Activated CD4-positive, alpha-beta T cell treated with anti-CD3 and anti-CD28 coated beads for 36 hours (primary cell): Measurements from ENCODE around the gene LRIT1. TPM values are rescaled to one million over a fixed set of nuclear protein-coding genes. Genes with fewer than 3 reads are reported as not detected.
A peak's percentile ranks its signal among the peaks of the same experiment; 100 is the strongest.
"Not testable (repeated sequence)": the region's sequence is repeated elsewhere in the genome, so short reads cannot be mapped to it uniquely, and the experiment has no call there.

Experiments used
- ATAC-seq: fragments of 200-7000 bp; cut with Tn5 transposase; one replicate; pipeline ENCODE4 v1.10.0; 2021; ENCODE audit warnings: mild to moderate bottlenecking, moderate library complexity
- CTCF ChIA-PET: fragments of 350-600 bp; sonication (Branson Sonifier 250); formaldehyde crosslinking; loops from one replicate; lab custom pipeline; 2021; ENCODE audit warnings: antibody characterized with exemption; lab: Charles Lee
- POLR2A ChIA-PET: fragments of 350-600 bp; sonication (Branson Sonifier 250); formaldehyde crosslinking; loops from one replicate; lab custom pipeline; 2021; ENCODE audit warnings: antibody characterized with exemption, inconsistent platforms; lab: Charles Lee
- DNase-seq: peaks from one replicate; pipeline ENCODE4 v3.0.0-alpha.2; 2020
- H3K27ac Mint-ChIP-seq: one replicate; pipeline ENCODE4 v1.8.0; 2021; ENCODE audit warnings: mixed read lengths
- H3K27me3 Mint-ChIP-seq: one replicate; pipeline ENCODE4 v1.8.0; 2021; ENCODE audit warnings: mixed read lengths
- H3K36me3 Mint-ChIP-seq: one replicate; pipeline ENCODE4 v1.8.0; 2021; ENCODE audit warnings: low read depth, mixed read lengths
- H3K4me1 Mint-ChIP-seq: one replicate; pipeline ENCODE4 v1.8.0; 2021; ENCODE audit warnings: mixed read lengths
- H3K4me3 Mint-ChIP-seq: one replicate; pipeline ENCODE4 v1.8.0; 2021; ENCODE audit warnings: mild to moderate bottlenecking, moderate library complexity, mixed read lengths
- H3K9me3 Mint-ChIP-seq: one replicate; pipeline ENCODE4 v1.8.0; 2021; ENCODE audit warnings: low read depth, mixed read lengths
- intact Hi-C, 2 experiments: fragments of 100-400 bp; cut with DNase I in 1 of 2; cut with micrococcal nuclease in 1 of 2; formaldehyde crosslinking; loops; one replicate each; pipeline versions ENCODE4 v1.14.2 to v1.15.1; 2022 to 2024; cut with DNase I, micrococcal nuclease
- total RNA-seq, 2 experiments: library from RNA; stranded (reverse); gene quantifications; one replicate each; pipeline ENCODE4 v1.2.3, GENCODE V29; 2021

The LRIT1 gene, protein sequence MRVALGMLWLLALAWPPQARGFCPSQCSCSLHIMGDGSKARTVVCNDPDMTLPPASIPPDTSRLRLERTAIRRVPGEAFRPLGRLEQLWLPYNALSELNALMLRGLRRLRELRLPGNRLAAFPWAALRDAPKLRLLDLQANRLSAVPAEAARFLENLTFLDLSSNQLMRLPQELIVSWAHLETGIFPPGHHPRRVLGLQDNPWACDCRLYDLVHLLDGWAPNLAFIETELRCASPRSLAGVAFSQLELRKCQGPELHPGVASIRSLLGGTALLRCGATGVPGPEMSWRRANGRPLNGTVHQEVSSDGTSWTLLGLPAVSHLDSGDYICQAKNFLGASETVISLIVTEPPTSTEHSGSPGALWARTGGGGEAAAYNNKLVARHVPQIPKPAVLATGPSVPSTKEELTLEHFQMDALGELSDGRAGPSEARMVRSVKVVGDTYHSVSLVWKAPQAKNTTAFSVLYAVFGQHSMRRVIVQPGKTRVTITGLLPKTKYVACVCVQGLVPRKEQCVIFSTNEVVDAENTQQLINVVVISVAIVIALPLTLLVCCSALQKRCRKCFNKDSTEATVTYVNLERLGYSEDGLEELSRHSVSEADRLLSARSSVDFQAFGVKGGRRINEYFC
- not detected for total RNA-seq

DNA sequence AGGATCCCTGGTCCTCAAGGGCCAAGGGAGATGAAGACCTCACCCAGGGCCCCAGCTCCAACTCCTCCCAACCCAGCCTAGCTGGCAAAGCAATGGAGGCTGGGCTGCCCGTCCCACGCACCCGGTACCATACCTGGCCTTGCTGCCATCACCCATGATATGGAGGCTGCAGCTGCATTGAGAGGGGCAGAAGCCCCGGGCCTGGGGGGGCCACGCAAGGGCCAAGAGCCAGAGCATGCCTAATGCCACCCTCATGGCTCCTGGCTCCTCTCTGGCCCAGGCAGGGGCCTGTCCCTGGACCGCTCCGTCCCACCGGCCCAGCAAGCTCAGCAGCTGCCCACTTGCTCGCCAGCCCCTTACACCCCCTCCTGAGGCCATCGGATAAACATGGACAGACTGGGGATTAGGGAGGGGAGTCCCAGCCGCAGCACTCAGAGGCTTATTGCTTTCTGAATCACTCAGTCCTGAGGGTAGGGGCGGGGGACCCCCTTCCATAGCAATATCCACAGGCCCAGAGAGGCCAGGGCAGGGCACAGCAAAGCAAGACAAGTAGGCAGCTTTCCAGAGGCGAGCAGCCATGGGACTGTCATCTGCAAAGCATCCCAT is at the start of gene LRIT1:
Gene LRIT1 (minus strand): TSS at position 362 of the 606 bp plus-strand sequence. CDS start 107 bp downstream, at position 255.
- Mint-ChIP-seq H3K36me3 (no peaks in the 10 kb centered on the region), H3K27me3 (peaks cover 4% of the 10 kb centered on the region), H3K4me1 (no peaks in the 10 kb centered on the region), H3K4me3 (no peak within 1 kb of the TSS), H3K9me3 (no peaks in the 10 kb centered on the region), H3K27ac (no peak within 1 kb of the TSS)
- DNase-seq (no peak), ATAC-seq (no peak)
- intact Hi-C loops, result no loop called here
- ChIA-PET CTCF (interaction anchor here (1.0 to 1.5 kb wide), 2 partner anchors 26 to 189 kb away, joined by 3 read pairs; no protein-coding TSS in a partner anchor), POLR2A (no interaction called here)

DNA sequence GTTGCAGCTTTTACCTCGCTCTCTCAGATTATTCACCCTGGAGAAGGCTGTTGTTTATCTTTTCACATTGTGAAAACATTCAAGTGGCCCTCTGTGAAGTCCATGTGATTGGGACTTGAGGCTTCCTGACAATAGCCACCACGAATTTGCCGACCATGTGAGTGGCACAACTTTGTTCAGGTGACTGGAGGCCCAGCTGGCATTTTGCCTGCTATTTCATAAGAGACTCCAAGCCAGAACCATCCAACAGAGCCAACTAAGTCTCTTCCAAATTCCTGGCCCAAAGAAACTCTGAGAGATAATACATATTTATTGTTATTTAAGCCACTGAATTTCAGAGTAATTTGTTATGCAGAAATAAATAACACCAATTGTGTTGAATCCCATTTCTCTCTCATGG is 48.9 kb upstream of the LRIT1 start:
- no peaks in the 10 kb centered on the region for H3K9me3 Mint-ChIP-seq
- peaks cover 21% of the 10 kb centered on the region for H3K4me1 Mint-ChIP-seq
- DNase-seq (no peak), ATAC-seq (no peak)
- no peak overlapping the region for H3K27ac Mint-ChIP-seq
- H3K27me3 Mint-ChIP-seq, result peaks cover 7% of the 10 kb centered on the region
- no peak overlapping the region for H3K4me3 Mint-ChIP-seq
- CTCF ChIA-PET, result interaction anchor here (1.4 to 1.8 kb wide), 2 partner anchors 14 to 15 kb away, joined by 4 to 5 read pairs; no protein-coding TSS in a partner anchor
- no peaks in the 10 kb centered on the region for H3K36me3 Mint-ChIP-seq
- intact Hi-C loops, result no loop called here
- POLR2A ChIA-PET, result no interaction called here

DNA sequence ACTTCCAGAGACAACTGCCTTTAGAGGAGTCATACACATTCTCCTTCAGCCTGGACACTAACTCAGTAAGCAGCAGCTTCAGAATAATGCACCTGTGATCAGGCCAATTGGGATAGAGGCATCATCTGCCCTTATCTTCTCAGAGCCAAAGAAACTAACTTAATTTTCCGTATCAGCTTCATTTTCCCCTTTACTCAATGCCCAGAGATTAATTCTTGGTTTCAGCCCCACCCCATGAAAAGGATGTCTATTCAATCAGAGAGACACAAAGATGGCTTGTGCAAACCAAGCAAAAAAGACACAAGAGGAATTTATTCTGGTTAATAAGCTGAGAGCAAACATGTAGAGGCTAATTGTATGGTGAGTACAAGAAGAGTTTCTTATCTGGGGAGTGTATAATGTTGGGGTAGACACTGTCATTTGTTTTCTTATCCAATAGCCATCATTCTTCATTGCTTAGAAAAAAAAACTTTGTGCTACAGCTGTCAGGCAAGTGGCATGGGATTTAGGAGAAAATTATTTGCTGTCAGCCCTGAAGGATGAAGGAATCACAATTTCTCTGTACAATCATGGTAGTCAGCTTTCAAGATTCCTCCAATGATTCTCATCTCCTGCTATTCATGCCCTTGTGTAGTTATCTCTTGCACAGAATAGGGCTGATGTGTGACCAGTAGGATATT is 48.3 kb upstream of the LRIT1 start:
- Mint-ChIP-seq H3K9me3 (no peaks in the 10 kb centered on the region), H3K27me3 (peaks cover 7% of the 10 kb centered on the region), H3K27ac (no peak overlapping the region), H3K36me3 (no peaks in the 10 kb centered on the region), H3K4me3 (no peak overlapping the region), H3K4me1 (peaks cover 15% of the 10 kb centered on the region)
- ChIA-PET POLR2A (no interaction called here), CTCF (interaction anchor here (1.0 to 1.9 kb wide), 5 partner anchors 14 to 61 kb away, joined by 3 to 9 read pairs (median 4); no protein-coding TSS in a partner anchor)
- DNase-seq, result no peak
- intact Hi-C loops, result no loop called here
- ATAC-seq, result no peak

DNA sequence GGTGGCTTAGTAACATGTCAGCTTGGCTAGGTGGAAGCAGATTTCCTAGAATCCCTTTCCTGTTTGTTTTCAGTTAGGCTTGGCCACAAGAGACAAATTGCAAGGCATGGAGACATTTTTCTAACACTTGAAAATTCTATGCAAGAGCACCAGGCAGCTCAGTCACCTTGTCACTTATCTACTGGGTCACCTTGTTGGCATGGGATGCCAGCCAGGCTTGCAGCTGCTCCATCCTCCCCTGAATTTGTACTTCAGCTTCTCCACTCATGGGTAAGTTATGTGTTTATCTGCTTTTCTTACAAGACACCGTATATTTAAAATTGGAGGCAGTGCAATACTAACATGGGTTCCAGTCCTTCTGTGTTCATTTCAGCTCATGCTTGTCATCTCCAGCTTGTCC is 46.8 kb upstream of the LRIT1 start:
- ChIA-PET CTCF (interaction anchor here (0.7 to 1.9 kb wide), 2 partner anchors 9 to 20 kb away, joined by 3 to 9 read pairs; no protein-coding TSS in a partner anchor), POLR2A (no interaction called here)
- H3K4me3 Mint-ChIP-seq, result no peak overlapping the region
- intact Hi-C loops, result no loop called here
- no peak for DNase-seq
- H3K36me3 Mint-ChIP-seq, result no peaks in the 10 kb centered on the region
- H3K4me1 Mint-ChIP-seq, result peaks cover under 1% of the 10 kb centered on the region
- no peaks in the 10 kb centered on the region for H3K9me3 Mint-ChIP-seq
- ATAC-seq, result no peak
- peaks cover 7% of the 10 kb centered on the region for H3K27me3 Mint-ChIP-seq
- no peak overlapping the region for H3K27ac Mint-ChIP-seq

DNA sequence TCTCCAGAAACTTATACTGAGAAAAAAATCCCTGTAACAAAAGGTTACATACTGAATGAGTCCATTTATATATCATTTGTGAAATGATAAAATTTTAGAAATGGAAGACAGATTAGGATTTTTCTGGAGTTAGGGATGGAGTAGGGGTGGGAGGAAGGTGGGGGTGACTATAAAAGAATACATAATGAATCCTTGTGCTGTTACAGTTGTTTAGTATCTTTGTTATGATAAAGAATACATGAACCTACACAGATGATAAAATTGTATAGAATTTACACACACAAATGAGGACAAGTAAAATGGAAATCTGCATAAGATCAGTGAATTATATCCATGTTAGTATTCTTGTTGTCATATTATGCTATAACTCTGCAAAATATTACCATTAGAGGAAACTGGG is 45.3 kb upstream of the LRIT1 start:
- no peaks in the 10 kb centered on the region for H3K4me1 Mint-ChIP-seq
- DNase-seq (no peak), ATAC-seq (no peak)
- POLR2A ChIA-PET, result no interaction called here
- H3K27me3 Mint-ChIP-seq, result peaks cover 7% of the 10 kb centered on the region
- no peaks in the 10 kb centered on the region for H3K36me3 Mint-ChIP-seq
- no peaks in the 10 kb centered on the region for H3K9me3 Mint-ChIP-seq
- no peak overlapping the region for H3K27ac Mint-ChIP-seq
- H3K4me3 Mint-ChIP-seq, result no peak overlapping the region
- CTCF ChIA-PET, result interaction anchor here (1.3 kb wide), 1 partner anchor 79 kb away, joined by 4 read pairs; no protein-coding TSS in a partner anchor
- intact Hi-C loops, result no loop called here

DNA sequence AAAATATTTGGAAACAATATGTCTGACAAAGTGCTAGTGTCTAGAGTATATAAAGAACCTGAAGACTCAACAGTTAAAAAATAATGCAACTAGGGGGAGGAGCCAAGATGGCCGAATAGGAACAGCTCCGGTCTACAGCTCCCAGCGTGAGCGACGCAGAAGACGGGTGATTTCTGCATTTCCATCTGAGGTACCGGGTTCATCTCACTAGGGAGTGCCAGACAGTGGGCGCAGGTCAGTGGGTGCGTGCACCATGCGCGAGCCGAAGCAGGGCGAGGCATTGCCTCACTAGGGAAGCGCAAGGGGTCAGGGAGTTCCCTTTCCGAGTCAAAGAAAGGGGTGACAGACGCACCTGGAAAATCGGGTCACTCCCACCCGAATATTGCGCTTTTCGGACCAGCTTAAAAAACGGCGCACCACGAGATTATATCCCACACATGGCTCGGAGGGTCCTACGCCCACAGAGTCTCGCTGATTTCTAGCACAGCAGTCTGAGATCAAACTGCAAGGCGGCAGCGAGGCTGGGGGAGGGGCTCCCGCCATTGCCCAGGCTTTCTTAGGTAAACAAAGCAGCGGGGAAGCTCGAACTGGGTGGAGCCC is 38.6 kb upstream of the LRIT1 start:
- H3K4me1 Mint-ChIP-seq, H3K27ac Mint-ChIP-seq, H3K4me3 Mint-ChIP-seq, DNase-seq, intact Hi-C loops, H3K36me3 Mint-ChIP-seq, ATAC-seq, POLR2A ChIA-PET, H3K9me3 Mint-ChIP-seq: not testable (repeated sequence)
- CTCF ChIA-PET, result interaction anchor here (1.1 to 1.2 kb wide), 2 partner anchors 15 to 91 kb away, joined by 3 read pairs; no protein-coding TSS in a partner anchor
- peaks cover 15% of the 10 kb centered on the region for H3K27me3 Mint-ChIP-seq

DNA sequence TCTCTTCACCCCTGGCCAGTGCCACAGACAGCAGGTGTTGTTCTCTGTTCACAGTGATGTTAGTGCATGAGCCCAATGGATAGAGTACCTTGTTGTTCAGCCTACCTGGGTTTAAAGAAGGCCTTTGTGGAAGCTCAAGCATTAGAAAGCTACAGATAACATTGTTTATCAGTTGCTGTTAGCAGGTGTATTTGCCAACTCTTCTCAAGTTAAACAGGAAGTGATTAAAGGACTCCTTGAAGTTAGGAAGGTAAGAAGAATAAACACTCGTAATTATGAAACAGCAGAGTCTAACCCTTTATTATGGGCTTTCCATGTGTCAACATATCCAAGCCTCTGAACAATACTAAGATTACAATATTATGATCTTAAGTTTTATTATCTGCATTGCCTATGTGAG is 29.4 kb upstream of the LRIT1 start:
- intact Hi-C loops, result no loop called here
- ATAC-seq, result no peak
- Mint-ChIP-seq H3K27ac (peak overlapping the region; percentile 11), H3K9me3 (no peaks in the 10 kb centered on the region), H3K4me3 (no peak overlapping the region), H3K27me3 (peaks cover 4% of the 10 kb centered on the region), H3K4me1 (peaks cover 30% of the 10 kb centered on the region), H3K36me3 (no peaks in the 10 kb centered on the region)
- ChIA-PET CTCF (interaction anchor here (12.1 kb wide), 1 partner anchor 266 kb away, joined by 231 read pairs; no protein-coding TSS in a partner anchor), POLR2A (no interaction called here)
- DNase-seq, result no peak

DNA sequence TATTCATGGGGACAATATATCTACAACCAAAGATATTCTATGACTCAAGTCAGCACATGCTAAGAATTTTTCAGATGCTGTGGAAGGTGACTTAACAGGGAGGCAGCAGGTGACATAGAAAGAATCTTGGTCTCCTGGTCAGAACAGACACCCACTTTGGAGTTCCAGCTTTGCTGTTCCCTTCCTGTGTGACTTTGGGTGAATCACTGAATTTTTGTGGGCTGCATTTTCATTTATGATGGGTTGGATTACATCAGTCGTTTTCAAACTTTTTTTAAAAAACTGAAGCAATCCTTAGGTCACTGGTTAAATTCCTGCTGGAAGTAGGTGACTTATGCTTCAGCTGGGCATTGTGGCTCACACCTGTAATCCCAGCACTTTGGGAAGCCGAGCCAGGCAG is 28.4 kb upstream of the LRIT1 start:
- no peak overlapping the region for H3K4me3 Mint-ChIP-seq
- no peak overlapping the region for H3K27ac Mint-ChIP-seq
- H3K27me3 Mint-ChIP-seq, result peaks cover 2% of the 10 kb centered on the region
- ChIA-PET CTCF (interaction anchor here (0.7 to 12.1 kb wide), 7 partner anchors 9 to 267 kb away, joined by 3 to 231 read pairs (median 4); no protein-coding TSS in a partner anchor), POLR2A (no interaction called here)
- no peaks in the 10 kb centered on the region for H3K36me3 Mint-ChIP-seq
- DNase-seq (no peak), ATAC-seq (no peak)
- intact Hi-C loops, result loop anchor here (5.0 to 10.0 kb wide), 2 partner anchors 38 to 445 kb away; no protein-coding TSS in a partner anchor
- H3K4me1 Mint-ChIP-seq, result peaks cover 31% of the 10 kb centered on the region
- H3K9me3 Mint-ChIP-seq, result no peaks in the 10 kb centered on the region

DNA sequence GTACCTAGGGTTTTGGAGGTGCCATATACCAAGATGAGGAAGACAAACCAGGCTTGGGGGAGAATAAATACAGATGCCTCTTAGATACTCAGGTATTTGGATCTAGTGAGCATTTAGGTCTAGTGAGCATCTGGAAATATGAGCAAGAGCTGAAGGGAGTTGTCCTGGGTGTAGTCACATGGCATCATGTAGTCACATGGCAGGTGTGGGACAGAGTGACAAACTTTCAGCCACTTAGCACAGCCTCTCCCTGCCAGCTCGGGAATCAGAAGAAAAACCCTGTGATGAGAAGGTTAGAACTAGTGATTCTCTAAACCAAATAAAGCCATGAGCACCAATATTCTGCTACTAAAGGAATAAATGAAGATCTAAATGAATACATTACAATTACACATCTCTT is 27.8 kb upstream of the LRIT1 start:
- ATAC-seq, result no peak
- no peak overlapping the region for H3K4me3 Mint-ChIP-seq
- intact Hi-C loops, result loop anchor here (5.0 to 10.0 kb wide), 2 partner anchors 38 to 446 kb away; no protein-coding TSS in a partner anchor
- no peaks in the 10 kb centered on the region for H3K9me3 Mint-ChIP-seq
- H3K4me1 Mint-ChIP-seq, result peaks cover 35% of the 10 kb centered on the region
- H3K27ac Mint-ChIP-seq, result no peak overlapping the region
- ChIA-PET CTCF (interaction anchor here (0.6 to 12.1 kb wide), 11 partner anchors 10 to 268 kb away, joined by 3 to 231 read pairs (median 4); no protein-coding TSS in a partner anchor), POLR2A (no interaction called here)
- no peaks in the 10 kb centered on the region for H3K36me3 Mint-ChIP-seq
- H3K27me3 Mint-ChIP-seq, result peaks cover 4% of the 10 kb centered on the region
- no peak for DNase-seq

DNA sequence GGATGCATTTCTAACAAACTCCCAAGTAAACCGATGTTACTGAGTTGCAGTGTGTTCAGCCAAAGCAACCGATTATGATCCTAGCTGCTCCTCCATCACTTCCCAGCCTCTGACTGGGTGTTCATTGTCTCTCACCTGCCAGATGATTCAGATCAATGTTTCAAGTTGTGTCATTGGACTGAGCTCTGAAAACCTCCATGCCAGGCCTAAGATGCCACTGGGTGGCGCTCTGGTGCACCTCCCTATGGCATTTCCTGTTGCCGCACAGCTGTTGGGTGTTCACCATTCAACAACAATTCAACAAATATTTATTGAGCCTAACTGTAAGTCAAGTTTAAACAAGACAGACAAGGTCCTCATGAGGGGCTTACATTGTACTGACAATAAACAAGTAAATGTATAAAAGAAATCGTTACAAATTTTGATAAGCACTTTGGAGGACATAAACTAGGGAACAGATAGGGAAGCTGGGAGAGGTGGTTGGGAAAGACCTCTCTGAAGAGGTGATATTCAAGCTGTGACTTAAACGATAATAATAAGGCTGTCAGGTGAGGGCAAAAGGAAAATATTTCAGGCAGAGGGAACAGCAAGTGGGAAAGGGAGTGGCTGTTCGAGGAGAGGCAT is 26.3 kb upstream of the LRIT1 start:
- H3K27me3 Mint-ChIP-seq, result peaks cover 10% of the 10 kb centered on the region
- ChIA-PET POLR2A (interaction anchor here (0.6 to 1.3 kb wide), 6 partner anchors 26 to 70 kb away, joined by 3 to 6 read pairs (median 4); partner anchors contain the start of gene CCSER2), CTCF (interaction anchor here (0.6 to 12.1 kb wide), 44 partner anchors 9 to 725 kb away, joined by 3 to 231 read pairs (median 6); partner anchors contain the start of gene CCSER2)
- intact Hi-C loops, result loop anchor here (1.0 to 10.0 kb wide), 4 partner anchors 39 to 447 kb away; partner anchors contain the start of gene CCSER2 (in 2 of the 2)
- H3K36me3 Mint-ChIP-seq, result no peaks in the 10 kb centered on the region
- H3K4me3 Mint-ChIP-seq, result no peak overlapping the region
- ATAC-seq (peak; percentile 92), DNase-seq (peak; percentile 94)
- peak overlapping the region; percentile 52 for H3K27ac Mint-ChIP-seq
- H3K9me3 Mint-ChIP-seq, result no peaks in the 10 kb centered on the region
- peaks cover 35% of the 10 kb centered on the region for H3K4me1 Mint-ChIP-seq
